CD4-positive, alpha-beta T cell treated with Interleukin-6 for 4 hours (primary cell): ENCODE data around the gene LDB3.
"Not testable (repeated sequence)": the region's sequence is repeated elsewhere in the genome, so short reads cannot be mapped to it uniquely, and the experiment has no call there.

ENCODE experiments used
- DNase-seq: peaks from one replicate; pipeline ENCODE4 v3.0.0-alpha.2; 2020; ENCODE audit warnings: mixed read lengths

LDB3 gene

GRCh38 chr10:86734207-86734988 is 66.1 kb downstream of the LDB3 start:
- no peak for DNase-seq

DNA sequence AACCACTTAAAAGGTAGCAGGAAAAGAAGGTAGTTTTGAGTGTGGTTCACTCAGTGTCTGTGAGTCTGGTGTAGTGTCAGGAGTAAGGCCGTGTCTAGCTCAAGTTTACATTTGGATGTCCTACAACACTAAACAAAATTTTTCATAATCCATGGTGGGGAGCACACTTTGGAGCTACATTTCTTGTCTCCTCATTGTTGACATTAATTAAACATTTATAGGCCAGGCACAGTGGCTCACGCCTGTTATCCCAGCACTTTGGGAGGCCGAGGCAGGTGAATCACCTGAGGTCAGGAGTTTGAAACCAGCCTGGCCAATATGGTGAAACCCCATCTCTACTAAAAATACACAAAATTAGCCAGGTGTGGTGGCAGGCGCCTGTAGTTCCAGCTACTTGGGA is 67.0 kb downstream of the LDB3 start:
- not testable (repeated sequence) for DNase-seq

DNA sequence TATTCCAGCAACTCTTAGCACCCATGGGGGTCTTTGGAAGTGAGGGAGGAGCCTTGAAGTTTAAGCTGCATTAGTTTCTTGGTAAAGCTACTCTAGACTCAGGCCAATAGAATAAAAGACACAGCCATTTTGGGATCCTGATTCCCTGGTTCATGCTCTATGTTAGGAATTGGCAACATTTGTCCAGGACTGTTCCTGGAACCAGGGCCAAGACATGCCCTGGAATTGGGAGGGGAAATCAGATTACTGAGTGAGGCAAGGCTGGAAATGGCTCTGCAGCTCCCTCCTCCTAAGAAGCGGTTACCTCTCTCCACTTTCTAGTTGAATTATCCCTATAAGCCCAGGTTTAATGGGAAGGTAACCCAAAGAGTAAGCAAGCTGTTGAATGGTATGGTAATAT is 73.9 kb downstream of the LDB3 start:
- DNase-seq: no peak

DNA sequence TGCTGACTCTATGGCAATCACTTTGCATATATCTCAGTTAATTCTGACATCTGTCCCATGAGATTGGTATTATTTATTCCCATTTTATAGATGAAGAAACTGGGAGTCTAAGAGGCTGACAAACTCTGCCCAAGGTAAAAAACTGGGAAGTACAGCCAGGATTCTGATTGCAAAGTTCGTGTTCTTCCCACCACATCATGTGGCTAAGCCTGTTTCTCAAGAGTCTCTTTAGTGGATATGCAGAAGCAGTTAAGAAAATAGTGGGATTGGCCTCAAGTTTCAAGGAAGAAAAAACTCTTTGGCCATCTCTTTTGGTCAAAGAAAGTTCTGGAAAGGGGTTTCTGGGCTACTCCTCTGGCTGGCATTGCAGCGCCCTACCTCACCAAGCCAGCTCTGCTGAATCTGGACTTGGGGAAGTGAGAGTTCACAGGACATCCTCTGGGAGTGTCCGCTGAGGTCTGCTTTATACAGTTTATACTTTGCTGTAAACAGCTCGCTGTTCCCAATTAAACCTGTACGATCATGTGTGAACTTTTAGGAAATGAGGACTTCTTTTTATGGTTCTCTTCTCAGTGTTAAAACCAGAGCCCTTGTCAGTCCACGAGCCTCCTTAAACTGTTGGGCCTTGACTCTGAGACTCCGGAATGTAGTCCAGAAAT is 75.9 kb downstream of the LDB3 start:
- DNase-seq: no peak

DNA sequence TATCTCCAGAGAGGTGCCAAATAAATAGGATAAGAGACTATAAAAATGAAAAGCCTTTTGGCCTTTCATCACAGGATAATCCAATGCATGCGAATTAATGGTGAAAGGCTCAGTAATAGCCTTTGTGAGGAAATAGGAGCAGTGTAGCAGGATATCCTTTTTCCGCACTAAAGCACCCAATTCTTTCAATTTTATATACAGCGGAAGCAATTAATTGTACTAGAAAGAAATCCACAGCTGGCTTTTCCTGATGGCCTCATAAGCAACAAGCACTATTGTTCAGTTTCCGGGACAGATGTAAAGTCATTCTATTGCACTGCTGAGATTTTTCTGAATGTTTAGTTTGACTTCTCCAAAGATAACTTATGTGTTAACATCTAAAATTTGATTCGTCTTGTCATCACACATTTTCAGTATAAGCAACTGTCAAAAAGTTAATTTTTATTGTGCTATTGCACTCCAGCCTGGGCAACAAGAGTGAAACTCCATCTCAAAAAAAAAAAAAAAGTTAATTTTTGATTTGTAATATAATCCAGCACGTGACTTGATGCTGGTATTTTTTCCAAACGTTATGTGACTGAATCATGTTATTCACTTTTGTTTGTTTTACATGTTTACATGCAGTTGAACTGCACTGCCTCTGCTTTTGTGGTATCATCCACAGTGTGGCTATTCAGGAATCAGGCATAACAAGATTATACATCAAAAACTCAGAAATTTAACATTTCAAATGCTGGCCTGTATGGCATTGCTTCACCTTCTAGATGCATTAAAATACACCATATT is 79.7 kb downstream of the LDB3 start:
- DNase-seq: no peak

DNA sequence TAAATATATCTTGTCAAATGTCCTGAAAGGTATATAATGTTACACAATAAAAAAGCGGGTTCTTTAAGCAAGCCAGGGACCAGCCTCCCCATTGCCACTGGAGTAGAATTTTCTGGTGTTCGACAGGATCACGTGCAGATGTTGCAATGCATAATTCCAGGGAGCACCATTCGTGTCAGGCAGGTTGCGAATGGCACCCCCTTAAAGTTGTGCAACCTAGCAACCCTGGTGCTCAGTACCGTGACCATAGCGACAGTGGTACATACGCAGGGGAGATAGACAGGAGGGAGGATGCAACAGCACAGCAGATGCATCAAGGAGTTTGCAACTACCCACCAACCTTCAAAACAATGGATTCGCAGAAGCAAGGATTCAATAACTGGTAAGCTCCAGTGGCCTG is 81.5 kb downstream of the LDB3 start:
- DNase-seq: no peak

DNA sequence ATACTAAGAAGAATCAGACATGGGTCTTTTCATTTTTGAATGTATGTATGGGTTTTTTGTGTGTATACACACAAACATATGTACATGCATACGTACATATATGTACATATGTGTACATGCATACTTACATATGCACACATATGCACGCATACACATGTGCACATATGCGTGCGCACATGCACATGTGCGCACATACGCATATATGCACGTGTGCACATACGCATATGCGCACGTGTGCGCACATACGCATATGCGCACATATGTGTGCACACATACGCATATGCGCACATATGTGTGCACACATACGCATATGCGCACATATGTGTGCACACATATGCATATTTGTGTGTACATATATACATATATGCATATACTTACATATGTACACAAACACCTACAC is 83.2 kb downstream of the LDB3 start:
- no peak for DNase-seq

DNA sequence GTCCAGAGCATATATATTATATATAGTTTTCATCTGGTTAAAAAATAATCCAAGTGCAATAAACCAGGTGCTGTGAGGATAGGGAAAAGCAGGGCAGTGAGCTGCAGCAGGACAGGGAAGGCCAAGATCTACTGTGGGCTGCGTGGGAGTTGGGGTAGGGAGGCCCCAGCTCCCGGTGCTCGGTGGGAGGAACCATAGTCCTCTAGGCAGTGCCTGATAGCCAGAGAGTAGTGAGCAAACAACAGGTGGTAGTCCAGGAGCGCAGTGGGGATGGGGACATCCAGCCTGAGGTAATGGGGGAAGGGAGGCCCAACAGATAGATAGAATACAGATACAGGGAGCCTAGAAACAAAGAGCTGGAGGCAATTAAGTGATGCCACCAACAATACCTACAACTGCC is 84.0 kb downstream of the LDB3 start:
- DNase-seq: no peak

DNA sequence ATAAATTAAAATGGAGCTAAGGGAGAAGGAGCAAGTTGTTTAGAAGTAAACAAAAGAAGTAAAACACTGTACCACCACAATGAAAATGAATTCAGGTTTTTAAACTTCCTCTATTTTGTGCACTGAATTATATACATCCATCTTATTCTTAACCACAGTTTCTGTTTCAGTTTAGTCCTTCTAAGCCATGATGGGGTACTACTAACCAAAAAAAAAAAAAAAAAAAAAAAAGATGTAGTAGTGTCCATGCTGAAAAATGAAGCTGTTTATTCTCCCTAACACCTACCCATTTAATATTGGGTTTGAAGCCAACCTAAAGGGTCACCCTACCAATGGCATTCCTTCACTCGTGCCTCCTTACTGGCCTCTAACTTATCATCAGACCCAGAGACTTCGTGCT is 84.7 kb downstream of the LDB3 start:
- no peak for DNase-seq

DNA sequence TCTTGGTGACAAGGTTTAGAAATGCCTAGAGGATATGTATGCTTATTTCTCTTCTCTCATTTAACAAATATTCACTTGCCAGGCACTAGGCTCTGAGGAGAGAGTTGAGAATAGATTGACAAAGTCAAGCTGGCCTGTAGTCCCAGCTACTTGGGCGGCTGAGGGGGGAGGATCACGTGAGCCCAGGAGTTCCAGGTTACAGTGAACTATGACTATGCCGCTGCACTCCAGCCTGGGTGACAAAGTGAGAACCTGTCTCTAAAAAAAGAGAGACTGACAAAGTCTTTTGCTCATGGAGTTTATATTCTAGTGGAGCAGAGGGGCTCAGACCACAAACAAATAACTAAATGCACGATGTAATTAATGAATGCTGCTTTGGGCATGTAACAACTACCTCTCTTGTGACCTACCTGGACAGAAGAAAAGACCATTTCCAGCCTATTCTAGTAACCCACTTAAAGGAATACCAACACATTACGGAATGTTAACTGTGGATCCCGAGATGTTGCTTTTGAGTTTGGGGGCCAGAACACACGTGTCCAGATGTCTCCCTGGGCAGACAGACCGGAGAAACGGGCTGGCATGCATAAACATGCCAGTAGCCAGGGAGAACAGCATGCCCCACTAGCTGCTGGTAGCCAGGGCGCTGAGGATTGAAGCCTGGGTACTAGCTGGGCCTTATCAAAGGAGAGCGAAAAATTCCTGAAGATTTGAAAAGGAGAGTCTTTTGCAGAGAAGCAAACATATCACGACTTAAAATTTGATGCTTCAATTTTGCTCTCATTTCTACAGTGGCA is 85.5 kb downstream of the LDB3 start:
- no peak for DNase-seq

- no peak for DNase-seq
Measured at GRCh38 chr10:86755454-86755739, 87.1 kb downstream of the LDB3 start.

DNA sequence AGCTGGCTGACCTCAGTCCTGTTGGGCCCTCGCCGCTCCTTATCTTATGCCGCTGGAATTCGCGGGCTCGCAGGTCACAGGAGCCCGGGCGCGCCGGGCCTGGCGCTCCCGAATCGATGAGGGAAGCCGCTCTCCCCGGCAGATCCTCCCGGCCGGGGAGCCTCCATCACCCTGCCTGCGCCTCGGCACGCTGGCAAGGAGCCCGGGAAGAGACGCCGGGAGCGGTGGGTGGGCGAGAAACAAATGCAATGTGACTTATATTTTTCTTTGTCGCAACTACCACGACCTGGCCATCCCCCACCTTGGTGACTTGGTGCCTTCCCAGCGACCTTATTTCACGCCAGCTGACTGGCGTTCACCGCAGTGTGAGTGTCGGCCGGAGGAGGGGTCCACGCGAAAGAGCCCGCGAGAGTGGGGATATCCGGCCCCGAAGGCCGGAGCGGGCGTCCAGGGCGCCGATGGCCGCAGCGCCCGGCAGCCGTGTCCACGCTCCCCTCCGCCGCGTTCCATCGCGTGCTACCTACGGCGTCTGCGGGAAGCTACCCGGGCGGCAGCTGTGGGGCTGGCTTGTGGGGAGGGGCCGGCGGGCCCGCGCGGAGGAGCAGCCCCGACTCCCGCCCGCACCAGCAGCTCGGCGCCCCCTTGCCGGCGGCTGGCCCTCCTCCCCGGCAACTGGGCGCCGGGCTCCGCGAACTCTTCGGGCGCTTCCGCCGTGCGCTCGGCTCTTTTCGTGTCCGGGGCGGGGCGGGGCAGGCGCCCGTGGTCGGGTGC is 87.6 kb downstream of the LDB3 start:
- DNase-seq: peak; percentile 89

DNA sequence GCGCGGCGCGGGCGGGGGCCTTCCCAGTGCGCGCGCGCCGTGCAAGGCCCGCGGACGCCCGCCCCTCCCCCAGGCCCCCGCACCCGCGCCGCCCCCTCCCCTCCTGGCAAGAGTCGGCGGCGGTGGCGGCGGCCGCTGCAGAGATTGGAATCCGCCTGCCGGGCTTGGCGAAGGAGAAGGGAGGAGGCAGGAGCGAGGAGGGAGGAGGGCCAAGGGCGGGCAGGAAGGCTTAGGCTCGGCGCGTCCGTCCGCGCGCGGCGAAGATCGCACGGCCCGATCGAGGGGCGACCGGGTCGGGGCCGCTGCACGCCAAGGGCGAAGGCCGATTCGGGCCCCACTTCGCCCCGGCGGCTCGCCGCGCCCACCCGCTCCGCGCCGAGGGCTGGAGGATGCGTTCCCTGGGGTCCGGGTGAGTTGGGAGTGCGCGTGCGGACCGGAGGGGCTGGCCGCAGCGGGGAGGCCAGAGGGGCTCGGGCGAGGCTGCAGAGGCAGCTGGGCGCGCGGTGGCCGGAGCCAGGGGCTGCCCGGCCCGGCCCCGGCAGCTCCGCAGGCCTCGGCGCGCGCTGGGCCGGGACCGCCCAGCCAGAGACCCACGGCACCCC is 88.3 kb downstream of the LDB3 start, which contains the start of gene BMPR1A:
Gene BMPR1A (plus strand): TSS at position 109 of the 602 bp plus-strand sequence. CDS start 119,400 bp downstream, outside the sequence.
- DNase-seq: no peak

DNA sequence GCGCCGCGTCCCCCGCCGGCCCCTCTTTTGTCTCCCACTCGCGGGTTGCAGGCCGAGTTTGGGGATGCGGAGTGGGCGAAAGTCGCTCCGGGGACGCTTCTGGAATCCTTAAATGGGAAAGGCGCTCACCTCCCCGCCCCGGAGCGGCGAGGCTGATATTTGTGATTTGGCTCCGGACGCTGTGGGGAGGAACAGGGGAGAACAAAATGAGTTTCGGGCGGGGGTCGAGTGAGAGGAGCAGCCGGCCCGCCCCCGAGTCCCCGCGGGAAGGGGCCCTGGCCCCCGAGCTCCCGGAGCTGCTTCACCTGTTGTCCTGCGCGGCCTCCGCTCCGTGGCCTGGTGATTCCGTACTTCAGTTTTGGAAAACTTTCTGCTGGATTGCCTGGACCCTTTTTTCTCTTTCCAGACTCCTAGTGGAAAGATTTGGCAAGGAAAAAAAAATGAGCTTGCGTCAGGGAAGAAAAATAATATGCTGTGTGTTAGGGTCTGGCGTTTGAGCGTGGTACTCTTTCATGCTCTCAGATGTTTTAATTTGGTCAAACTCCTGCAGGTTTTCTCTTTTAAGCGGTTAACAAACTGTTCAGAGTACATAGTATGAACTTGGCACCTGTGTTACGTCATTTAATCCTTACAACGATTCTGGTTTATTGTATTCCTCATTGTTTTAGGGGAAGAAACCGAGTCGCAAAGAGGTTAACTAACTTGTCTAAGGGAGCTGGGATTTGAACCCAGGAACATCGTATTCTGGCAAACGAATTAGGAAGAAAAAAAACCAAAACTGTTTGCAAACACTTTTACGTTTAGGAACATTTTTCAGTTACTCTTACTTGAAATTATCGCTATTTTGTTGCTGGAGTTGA is 89.0 kb downstream of the LDB3 start:
- DNase-seq: peak; percentile 27

DNA sequence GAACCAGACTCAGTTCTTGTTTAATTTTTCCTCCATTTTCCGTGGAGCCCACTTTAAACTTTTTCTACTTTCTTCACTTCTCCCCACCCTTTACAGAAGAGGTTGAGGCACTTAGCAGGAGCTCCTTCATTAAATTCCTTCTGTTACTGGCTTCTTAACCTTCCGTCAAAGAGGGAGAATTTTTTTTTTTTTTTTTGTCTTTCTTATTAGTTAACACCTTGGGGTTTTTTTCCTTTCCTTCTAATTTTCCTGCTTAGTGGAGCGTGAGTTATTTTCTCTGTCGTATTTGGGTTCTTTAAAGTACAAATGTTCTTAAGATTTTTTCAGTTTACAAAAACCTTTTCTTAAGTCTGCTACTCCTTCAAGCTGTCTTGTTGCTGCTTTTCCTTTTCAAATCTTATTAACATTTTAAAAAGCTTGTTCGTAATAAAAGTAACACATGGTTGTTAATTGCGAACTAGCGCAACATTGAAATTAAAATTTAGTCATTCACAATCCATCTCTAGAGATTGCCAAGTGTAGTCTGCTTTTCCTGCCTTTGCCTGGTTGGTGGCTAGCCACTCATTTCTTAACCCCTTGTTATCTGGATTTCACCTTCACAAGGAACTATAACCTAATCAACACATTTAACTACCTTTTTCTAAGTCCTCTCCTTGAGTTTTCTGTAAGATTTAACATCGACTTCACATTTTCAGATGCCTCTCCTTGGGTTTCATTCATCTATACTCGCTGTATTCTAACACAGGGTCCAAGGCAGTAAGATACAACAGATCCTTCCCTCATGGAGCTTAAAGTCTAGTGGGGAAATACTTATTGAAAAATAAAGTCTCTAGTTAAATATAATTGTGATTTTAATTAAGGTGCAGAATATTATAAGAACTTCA is 90.1 kb downstream of the LDB3 start:
- DNase-seq: no peak

DNA sequence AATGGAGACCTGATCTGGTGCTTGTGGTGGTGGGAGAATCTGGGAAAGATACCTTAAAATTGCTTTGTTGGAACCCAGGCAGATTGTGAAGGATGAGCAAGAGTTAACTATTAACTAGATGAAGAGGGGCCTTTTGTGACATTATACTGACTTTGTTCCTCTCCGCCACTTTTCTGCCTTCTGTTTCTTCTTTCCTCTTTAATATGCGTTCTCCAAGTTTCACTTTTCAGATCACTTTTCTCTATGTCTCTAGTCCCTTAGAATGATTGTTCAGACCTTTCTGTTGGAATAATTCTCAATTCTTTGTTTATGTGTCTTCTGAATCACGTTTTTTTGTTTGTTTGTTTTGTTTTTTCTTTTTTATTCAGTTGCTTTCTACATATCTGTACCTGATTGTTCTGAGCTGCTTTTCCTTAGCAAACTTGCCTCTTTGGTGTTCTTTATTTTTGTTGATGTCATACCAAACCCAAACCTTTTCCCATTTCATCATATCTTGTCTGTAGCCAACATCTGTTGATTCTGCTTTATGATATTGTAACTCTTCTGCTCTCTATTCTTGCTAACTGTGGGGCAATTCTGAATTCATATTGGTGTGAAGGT is 90.9 kb downstream of the LDB3 start:
- DNase-seq: no peak

DNA sequence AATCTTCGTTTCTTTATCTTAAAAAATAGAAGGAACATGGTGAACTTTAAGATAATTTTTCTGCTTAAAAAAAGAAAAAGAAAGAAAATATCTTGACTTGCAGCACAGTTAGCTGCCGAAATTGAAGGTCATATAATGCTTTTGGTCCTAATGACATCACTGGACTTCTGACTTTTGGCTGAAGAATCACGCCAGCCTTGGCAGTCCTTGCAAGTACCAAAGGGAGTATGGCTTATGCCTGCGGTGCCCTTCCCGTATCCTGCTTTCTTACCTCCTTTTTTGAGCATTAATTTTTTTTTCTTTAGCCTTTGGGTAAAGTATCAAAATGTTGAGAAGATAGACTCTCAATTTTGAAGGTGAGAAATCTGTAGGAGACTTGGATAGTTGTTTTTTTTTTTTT is 95.1 kb downstream of the LDB3 start:
- no peak for DNase-seq

DNA sequence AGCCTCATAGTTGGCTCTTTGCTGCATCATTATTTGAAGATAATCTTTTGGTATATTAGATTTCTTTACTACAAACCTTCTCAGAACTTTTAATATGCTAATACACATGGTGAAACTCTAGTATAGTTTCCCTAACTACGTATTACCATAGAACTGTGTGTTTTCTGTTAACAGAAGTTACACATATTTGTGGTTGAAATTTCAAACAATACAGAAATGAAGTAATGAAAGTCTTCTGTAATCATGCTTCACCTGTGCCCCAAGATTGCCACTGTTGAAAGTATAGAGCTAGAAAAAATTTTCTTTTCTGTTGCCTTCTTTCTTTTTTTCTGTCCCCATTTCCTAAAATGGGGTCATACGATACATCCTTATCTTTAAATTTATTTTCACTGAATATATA is 97.2 kb downstream of the LDB3 start:
- DNase-seq: no peak

DNA sequence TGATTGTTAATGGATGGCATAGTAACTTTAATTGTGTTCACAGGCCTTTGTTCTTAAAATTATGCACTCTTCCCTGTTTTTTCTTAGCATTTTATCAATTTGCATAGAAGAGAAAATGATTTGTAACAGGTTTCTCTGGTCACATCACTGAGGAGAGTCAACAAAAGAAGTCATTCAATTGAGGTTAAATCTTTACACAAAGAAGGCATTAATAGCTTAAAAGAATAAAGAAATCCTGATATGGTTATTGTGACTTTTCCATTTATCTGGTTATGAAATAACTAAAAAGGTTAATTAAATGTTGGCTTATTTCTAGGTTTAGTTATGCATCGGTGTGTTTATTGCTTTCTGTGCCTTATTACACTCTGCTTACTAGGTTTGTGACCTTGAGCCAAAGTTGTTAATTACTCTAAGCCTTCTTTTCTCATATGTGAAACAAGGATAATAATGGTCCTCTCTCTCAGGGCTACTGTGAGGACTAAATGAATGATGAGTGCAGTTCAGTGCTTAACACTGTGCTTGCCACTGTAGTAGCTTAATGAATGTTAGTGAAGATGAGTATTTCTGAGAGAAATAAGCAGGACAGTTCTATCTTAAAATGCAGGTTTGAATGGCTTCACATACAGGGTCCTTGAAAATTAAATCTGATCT is 100.2 kb downstream of the LDB3 start:
- DNase-seq: no peak
